Tibial artery (tissue), 4 donors: Measurements from ENCODE around the gene ABCF1.

Source experiments
- DNase-seq, 2 donors: peaks; one replicate each; pipeline ENCODE4 v3.0.0-alpha.2; 2019
- H3K27ac ChIP-seq, 2 donors: fragments of 200-600 bp; sonication (generic) in 1 of 2; 1 replicate in 1 of 2; 2 replicates in 1 of 2; pipeline ENCODE4 v1.5.1; 2018 to 2019; ENCODE audit warnings: mild to moderate bottlenecking in 1 of 2
- H3K27me3 ChIP-seq, 2 donors: fragments of 200-600 bp; sonication (generic) in 1 of 2; one replicate each; pipeline versions ENCODE4 v1.5.1 to v1.6.0; 2016 to 2019
- H3K36me3 ChIP-seq, 3 donors: fragments of 200-600 bp; sonication (generic) in 2 of 3; one replicate each; pipeline ENCODE4 v1.5.1; 2016 to 2019; ENCODE audit warnings: mild to moderate bottlenecking in 2 of 3
- H3K4me1 ChIP-seq, 4 donors: fragments of 200-600 bp; sonication (generic) in 2 of 4; 1 replicate in 3 of 4; 2 replicates in 1 of 4; pipeline ENCODE4 v1.5.1; 2016 to 2019
- H3K4me3 ChIP-seq, 2 donors: fragments of 200-600 bp; sonication (generic) in 1 of 2; 1 replicate in 1 of 2; 2 replicates in 1 of 2; pipeline ENCODE4 v1.5.1; 2018 to 2019; ENCODE audit warnings: mild to moderate bottlenecking in 2 of 2
- H3K9me3 ChIP-seq, 3 donors: fragments of 200-600 bp; sonication (generic) in 1 of 3; one replicate each; pipeline ENCODE4 v1.5.1; 2016 to 2019
- CTCF ChIP-seq, 2 experiments: fragments of 200-600 bp in 1 of 2; fragments of 450-650 bp in 1 of 2; IDR thresholded peaks; one replicate each; pipeline ENCODE4 v1.5.1; 2017 to 2019; ENCODE audit warnings: antibody characterized with exemption in 2 of 2, mild to moderate bottlenecking in 1 of 2, moderate library complexity in 1 of 2
- intact Hi-C: fragments of 100-400 bp; cut with DNase I; formaldehyde crosslinking; loops from one replicate; pipeline ENCODE4 v1.15.0; 2023; ENCODE audit warnings: low total_unique reads

ABCF1 gene

DNA sequence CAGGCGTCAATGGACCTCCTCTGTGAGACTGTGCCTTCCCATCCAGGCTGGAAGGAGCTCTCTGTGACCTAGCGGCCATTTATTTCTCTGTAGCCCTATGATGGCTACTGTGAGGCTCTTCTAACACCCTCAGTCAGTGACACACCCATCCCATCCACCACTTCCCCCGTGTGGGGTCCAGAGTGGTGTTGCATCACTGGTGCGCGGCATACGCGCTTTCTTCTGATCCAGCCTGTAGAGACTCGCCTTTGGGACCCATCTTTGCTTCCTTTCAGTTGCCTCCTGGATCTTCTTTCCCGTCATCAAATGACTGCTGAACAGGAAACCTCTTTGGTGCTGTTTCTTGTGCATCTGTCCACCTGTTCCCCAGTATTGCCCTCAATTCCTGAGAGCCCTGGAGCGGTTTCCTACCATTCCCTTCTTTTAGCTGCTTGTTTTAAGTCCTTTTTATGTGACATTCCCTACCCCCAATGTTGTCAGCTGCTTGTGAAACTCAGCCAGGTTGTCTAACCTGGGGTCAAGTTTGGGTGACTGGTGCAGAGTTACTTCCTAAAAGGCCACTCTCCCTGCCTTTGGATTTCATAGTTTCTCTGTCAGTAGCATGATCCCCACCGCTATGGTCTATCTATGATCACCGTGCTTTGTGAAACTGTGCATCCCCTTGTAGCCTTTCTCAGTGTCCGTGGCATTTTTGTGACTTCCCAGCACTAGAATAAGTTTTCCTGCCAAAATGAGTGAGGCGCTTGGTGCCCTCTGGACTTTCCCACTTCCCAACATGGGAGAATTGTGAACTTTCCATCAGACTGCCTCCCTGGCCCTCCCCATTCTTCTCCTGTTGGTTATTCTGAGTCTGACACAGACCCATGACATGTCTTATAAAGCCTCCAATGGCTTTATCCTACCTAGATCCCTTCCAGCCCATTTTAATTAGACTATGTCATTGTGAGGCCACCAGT, 8.5 kb upstream of the ABCF1 start:
- DNase-seq, result no peak
- Histone ChIP-seq H3K9me3 (no peaks in the 10 kb centered on the region), H3K4me3 (no peak overlapping the region), H3K4me1 (peaks cover 0 to 15% (median 7%) of the 10 kb centered on the region in 4 donors), H3K36me3 (peaks cover 0 to 25% (median 13%) of the 10 kb centered on the region in 3 donors), H3K27me3 (no peaks in the 10 kb centered on the region), H3K27ac (no peak overlapping the region)
- intact Hi-C loops, result no loop called here
- TF ChIP-seq CTCF (IDR thresholded peaks at IDR 0.05), result no peak

DNA sequence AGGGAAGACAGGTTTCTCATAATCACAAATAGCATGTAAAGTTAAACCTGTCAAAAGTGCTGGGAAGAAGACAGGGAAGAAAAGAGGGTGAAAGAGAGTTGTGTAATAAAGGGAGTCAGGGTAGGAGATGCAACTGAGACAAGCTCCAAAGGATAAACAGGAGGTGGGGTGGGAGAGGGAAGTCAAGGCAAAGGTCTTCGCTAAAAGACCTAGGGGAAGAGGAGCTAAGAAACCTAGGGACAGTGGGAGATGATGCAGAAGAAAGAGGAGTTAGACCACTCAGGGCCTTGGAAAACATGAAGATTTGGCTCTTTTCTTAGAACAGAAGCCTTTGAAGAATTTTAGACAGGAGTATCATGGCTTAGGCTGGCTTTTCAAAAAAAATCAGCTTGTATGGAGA, 7.1 kb upstream of the ABCF1 start:
- H3K27ac ChIP-seq, result no peak overlapping the region
- peaks cover 0 to 25% (median 13%) of the 10 kb centered on the region in 3 donors for H3K36me3 ChIP-seq
- peaks cover 0 to under 1% (median 0%) of the 10 kb centered on the region in 4 donors for H3K4me1 ChIP-seq
- no peaks in the 10 kb centered on the region for H3K27me3 ChIP-seq
- no peak for DNase-seq
- H3K4me3 ChIP-seq, result no peak overlapping the region
- intact Hi-C loops, result no loop called here
- TF ChIP-seq CTCF (IDR thresholded peaks at IDR 0.05), result no peak
- H3K9me3 ChIP-seq, result no peaks in the 10 kb centered on the region

DNA sequence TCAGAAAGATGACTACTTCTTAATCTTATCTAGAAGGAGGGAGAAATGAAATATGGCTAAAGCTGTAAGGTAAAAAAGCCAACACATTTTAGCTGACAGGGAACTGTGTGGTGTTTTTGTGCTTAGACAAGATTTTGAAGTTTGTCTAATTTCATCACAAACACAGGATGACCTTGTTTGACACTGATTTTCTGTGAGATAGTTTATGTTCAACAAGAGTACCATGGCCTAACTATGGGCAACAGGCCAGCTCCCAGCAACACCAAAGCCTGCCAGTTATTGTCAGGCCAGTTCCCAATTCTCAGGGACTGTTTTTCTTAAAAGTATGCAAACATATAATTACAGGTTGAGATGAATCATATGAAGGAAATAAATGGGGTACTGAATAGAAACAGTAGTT, 5.5 kb upstream of the ABCF1 start:
- Histone ChIP-seq H3K36me3 (peaks cover 0 to 25% (median 13%) of the 10 kb centered on the region in 3 donors), H3K27ac (no peak overlapping the region), H3K9me3 (no peaks in the 10 kb centered on the region), H3K27me3 (no peaks in the 10 kb centered on the region), H3K4me1 (peaks cover 0 to 12% (median 4%) of the 10 kb centered on the region in 4 donors), H3K4me3 (no peak overlapping the region)
- TF ChIP-seq CTCF (IDR thresholded peaks at IDR 0.05), result no peak
- intact Hi-C loops, result no loop called here
- DNase-seq, result no peak

DNA sequence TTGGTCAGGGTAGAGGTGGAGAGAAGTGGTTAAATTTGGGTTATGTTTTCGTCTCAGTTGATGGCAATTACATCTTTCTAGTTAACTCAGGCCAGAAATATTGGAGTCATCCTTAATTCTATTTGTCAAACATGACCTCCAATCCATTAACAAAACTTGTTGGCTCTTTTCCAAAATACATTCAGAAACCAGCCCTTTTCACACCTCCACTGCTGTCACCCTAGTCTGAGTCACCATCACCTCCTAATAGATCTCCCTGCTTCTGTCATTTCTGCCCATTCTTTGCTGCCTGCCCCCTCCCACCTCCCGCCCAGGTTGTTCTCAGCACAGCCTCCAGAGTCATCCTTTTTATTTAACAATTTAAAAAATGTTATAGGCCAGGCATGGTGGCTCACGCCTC, 3.0 kb upstream of the ABCF1 start:
- DNase-seq, result no peak
- intact Hi-C loops, result no loop called here
- Histone ChIP-seq H3K36me3 (peaks cover 0 to 3% (median 0%) of the 10 kb centered on the region in 3 donors), H3K27ac (no peak overlapping the region), H3K4me1 (peaks cover 4 to 28% (median 19%) of the 10 kb centered on the region in 4 donors), H3K4me3 (no peak overlapping the region), H3K9me3 (no peaks in the 10 kb centered on the region), H3K27me3 (no peaks in the 10 kb centered on the region)
- TF ChIP-seq CTCF (IDR thresholded peaks at IDR 0.05), result no peak

DNA sequence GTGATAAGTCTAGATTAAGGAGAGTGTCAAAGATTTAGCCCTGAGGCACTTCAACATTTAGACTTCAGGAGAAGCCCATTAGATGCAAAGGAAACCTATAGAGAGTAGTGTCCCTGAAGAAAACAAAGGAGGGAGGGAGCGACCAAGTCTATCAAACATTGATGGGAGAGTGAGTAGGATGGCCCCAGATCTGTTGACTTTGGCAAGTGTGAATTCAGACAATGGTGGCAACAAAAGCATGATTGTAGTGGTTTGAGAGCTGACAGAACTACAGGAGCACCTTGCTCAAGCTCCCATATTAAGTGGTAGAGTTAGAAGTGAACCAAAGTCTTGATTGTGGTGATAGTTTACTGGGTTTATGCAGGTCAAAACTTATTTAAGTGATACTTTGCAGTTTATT, 979 bp upstream of the ABCF1 start:
- peaks cover 0 to 12% (median 0%) of the 10 kb centered on the region in 3 donors for H3K36me3 ChIP-seq
- TF ChIP-seq CTCF (IDR thresholded peaks at IDR 0.05), result no peak
- no peak for DNase-seq
- H3K4me1 ChIP-seq, result peaks cover 4 to 35% (median 27%) of the 10 kb centered on the region in 4 donors
- intact Hi-C loops, result loop anchor here (1.0 kb wide), 1 partner anchor 12 kb away; no protein-coding TSS in a partner anchor
- no peaks in the 10 kb centered on the region for H3K27me3 ChIP-seq
- peak overlapping the region; percentile 83 to 87 for H3K27ac ChIP-seq
- H3K4me3 ChIP-seq, result peak overlapping the region; percentile 62 to 73
- H3K9me3 ChIP-seq, result no peaks in the 10 kb centered on the region
